ENCODE results near the gene MOCS1.

The MOCS1 gene

GRCh38 chr6:39905640-39905975, 28.7 kb downstream of the MOCS1 start:
- CTCF ChIA-PET = interaction anchor here (1.9 to 2.0 kb wide), 2 partner anchors 10 to 12 kb away, joined by 4 to 7 read pairs; no protein-coding TSS in a partner anchor
- no peak for TF ChIP-seq CTCF (IDR thresholded peaks at IDR 0.05; ENCODE audit: control extremely low read depth, extremely low read depth, low read depth, missing control alignments)
- POLR2A ChIA-PET = no interaction called here
- no peak for DNase-seq (ENCODE audit: extremely low spot score)

- ChIA-PET POLR2A (no interaction called here), CTCF (interaction anchor here (1.9 to 2.0 kb wide), 2 partner anchors 11 kb away, joined by 4 to 7 read pairs; no protein-coding TSS in a partner anchor)
- no peak for TF ChIP-seq CTCF (IDR thresholded peaks at IDR 0.05; ENCODE audit: control extremely low read depth, extremely low read depth, low read depth, missing control alignments)
- no peak for DNase-seq (ENCODE audit: extremely low spot score)
These were observed 29.2 kb downstream of the MOCS1 start for GRCh38 chr6:39904946-39905639.

GRCh38 chr6:39903656-39904055, 30.6 kb downstream of the MOCS1 start:
- DNase-seq (ENCODE audit: extremely low spot score) = no peak
- POLR2A ChIA-PET = no interaction called here
- TF ChIP-seq CTCF (IDR thresholded peaks at IDR 0.05; ENCODE audit: control extremely low read depth, extremely low read depth, low read depth, missing control alignments) = no peak
- CTCF ChIA-PET = interaction anchor here (1.9 kb wide), 1 partner anchor 12 kb away, joined by 4 read pairs; no protein-coding TSS in a partner anchor

- DNase-seq (ENCODE audit: extremely low spot score) = no peak
- no peak for TF ChIP-seq CTCF (IDR thresholded peaks at IDR 0.05; ENCODE audit: control extremely low read depth, extremely low read depth, low read depth, missing control alignments)
- CTCF ChIA-PET = no interaction called here
- POLR2A ChIA-PET = no interaction called here
These were observed 31.3 kb downstream of the MOCS1 start for GRCh38 chr6:39902786-39903465.

- no peak for TF ChIP-seq CTCF (IDR thresholded peaks at IDR 0.05; ENCODE audit: control extremely low read depth, extremely low read depth, low read depth, missing control alignments)
- ChIA-PET POLR2A (no interaction called here), CTCF (no interaction called here)
- no peak for DNase-seq (ENCODE audit: extremely low spot score)
These were observed 32.1 kb downstream of the MOCS1 start for GRCh38 chr6:39902136-39902535.

GRCh38 chr6:39901670-39902069, 32.6 kb downstream of the MOCS1 start:
- CTCF ChIA-PET = no interaction called here
- POLR2A ChIA-PET = no interaction called here
- DNase-seq (ENCODE audit: extremely low spot score) = no peak

More at GRCh38 chr6:39901670-39902069, 32.6 kb downstream of the MOCS1 start:
- no peak for TF ChIP-seq CTCF (IDR thresholded peaks at IDR 0.05; ENCODE audit: control extremely low read depth, extremely low read depth, low read depth, missing control alignments)
